GM21528 (cell line): ENCODE data around the gene SLC5A5.

Source experiments
- ATAC-seq: cut with Tn5 transposase; IDR thresholded peaks from one replicate; pipeline ENCODE4 v1.9.1; 2021; ENCODE audit warnings: mild to moderate bottlenecking, moderate library complexity; ENCODE audit not compliant: unreplicated experiment, low FRiP score

Gene SLC5A5

GRCh38 chr19:17871878-17872250 is at the start of gene SLC5A5:
Gene SLC5A5, plus strand, starts transcription at chr19:17871945. Its CDS starts 375 bp downstream, at chr19:17872320.
- no peak for ATAC-seq

GRCh38 chr19:17824339-17824738 is 47.4 kb upstream of the SLC5A5 start:
- no peak for ATAC-seq

- no peak for ATAC-seq
These were observed 45.2 kb upstream of the SLC5A5 start for GRCh38 chr19:17826508-17827056.

GRCh38 chr19:17829855-17830566 is 41.7 kb upstream of the SLC5A5 start:
- ATAC-seq: no peak

GRCh38 chr19:17830567-17831418 is 41.0 kb upstream of the SLC5A5 start:
- no peak for ATAC-seq

- ATAC-seq: no peak
These were observed 40.3 kb upstream of the SLC5A5 start for GRCh38 chr19:17831419-17831888.

- no peak for ATAC-seq
These were observed 39.1 kb upstream of the SLC5A5 start for GRCh38 chr19:17832443-17833208.

- no peak for ATAC-seq
These were observed 37.2 kb upstream of the SLC5A5 start for GRCh38 chr19:17834350-17835181.

GRCh38 chr19:17835182-17836006 is 36.4 kb upstream of the SLC5A5 start:
- ATAC-seq: no peak

- no peak for ATAC-seq
These were observed 35.2 kb upstream of the SLC5A5 start for GRCh38 chr19:17836530-17836929.

- no peak for ATAC-seq
These were observed 33.8 kb upstream of the SLC5A5 start for GRCh38 chr19:17837972-17838371.

- ATAC-seq: no peak
These were observed 31.7 kb upstream of the SLC5A5 start for GRCh38 chr19:17840019-17840418.

- no peak for ATAC-seq
These were observed 30.4 kb upstream of the SLC5A5 start for GRCh38 chr19:17841371-17841809.

- ATAC-seq: no peak
These were observed 29.7 kb upstream of the SLC5A5 start for GRCh38 chr19:17841810-17842662.

GRCh38 chr19:17842663-17843291 is 29.0 kb upstream of the SLC5A5 start:
- no peak for ATAC-seq

- ATAC-seq: no peak
These were observed 28.4 kb upstream of the SLC5A5 start for GRCh38 chr19:17843292-17843827.

- no peak for ATAC-seq
These were observed 27.7 kb upstream of the SLC5A5 start for GRCh38 chr19:17843908-17844490.
